HG02588 (cell line): ENCODE results near the gene CTSA.
"Not testable (repeated sequence)": the region's sequence is repeated elsewhere in the genome, so short reads cannot be mapped to it uniquely, and the experiment has no call there.

Experiments
- ATAC-seq: cut with Tn5 transposase; IDR thresholded peaks from one replicate; pipeline ENCODE4 v1.9.1; 2021; ENCODE audit warnings: mild to moderate bottlenecking, moderate library complexity; ENCODE audit not compliant: unreplicated experiment

CTSA gene

DNA sequence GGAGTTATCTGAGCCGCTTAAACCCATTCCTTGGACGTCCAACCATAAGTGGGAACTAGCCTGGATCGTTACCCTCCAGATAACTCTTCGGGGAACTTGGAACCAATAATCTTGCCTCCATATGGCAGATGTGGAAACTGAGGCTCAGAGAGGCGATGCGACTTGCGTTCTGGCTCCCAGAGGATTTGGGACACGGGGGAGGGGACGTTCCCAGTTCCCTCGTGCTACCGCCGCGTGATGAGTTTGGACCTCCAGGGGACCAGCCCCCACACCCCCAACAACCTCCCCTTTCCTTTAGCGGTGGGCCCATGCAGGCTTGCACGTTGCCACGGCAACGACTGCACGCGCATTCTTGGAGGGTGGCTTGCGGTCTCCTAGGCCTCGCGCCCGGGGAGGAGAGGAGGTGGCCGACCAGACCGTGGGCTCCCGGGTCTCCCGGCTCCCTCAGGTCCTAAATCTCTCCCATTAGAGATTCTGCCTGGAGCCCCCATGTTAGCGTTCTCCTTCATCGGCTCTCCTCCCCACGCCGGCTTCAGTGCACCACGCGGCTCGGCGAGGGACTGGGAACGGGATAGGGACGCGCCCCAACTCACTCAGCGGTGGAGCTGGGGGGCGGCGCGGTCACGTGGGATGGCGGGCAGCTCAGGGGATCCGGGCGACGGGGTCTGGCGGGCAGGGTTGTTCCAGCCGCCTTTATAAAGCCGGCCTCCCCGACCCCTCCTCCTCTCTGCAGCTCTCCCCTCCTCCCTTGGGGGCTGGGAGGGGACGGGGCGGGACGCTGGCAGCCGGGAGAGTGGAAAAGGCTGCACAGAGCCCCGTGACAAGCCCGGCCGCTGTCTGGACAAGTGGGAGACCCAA is 20.6 kb downstream of the CTSA start, which contains the start of gene PLTP:
PLTP (minus strand) TSS at position 670 of the 858 bp plus-strand sequence. CDS start 703 bp downstream, outside the sequence.
- no peak for ATAC-seq

DNA sequence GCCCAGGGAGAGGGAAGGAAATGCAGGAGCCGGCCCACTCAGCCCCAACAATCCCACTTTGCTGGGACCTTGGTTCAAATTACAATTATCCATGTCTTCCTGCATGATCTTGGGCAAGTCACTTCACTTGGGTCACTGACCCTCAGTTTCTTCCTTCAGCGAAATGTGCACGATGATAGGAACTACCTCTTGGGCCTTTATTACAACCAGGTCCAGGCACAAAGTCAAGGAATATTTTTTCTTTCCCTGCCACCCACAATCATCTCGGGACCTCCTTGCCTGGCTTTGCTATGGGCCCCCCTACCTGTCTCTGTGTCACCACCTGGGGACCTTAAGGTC is 21.2 kb downstream of the CTSA start:
- ATAC-seq = no peak

DNA sequence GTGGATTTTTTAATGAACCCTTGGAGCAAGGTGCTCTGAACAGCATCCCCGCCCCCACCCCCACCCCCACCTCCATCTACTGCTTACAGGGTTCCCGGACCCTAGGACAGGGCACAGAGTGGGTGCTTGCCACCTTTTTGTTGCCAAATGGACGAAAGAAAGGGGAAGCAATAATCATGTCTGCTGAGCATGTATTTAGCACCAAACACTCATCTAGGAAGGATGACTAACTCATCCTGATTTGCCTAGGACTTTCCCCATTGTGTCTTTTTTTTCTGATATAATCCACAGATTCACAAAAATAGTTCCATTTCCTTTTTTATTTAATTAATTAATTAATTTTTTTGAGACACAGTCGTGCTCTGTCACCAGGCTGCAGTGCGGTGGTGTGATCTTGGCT is 22.0 kb downstream of the CTSA start:
- no peak for ATAC-seq

DNA sequence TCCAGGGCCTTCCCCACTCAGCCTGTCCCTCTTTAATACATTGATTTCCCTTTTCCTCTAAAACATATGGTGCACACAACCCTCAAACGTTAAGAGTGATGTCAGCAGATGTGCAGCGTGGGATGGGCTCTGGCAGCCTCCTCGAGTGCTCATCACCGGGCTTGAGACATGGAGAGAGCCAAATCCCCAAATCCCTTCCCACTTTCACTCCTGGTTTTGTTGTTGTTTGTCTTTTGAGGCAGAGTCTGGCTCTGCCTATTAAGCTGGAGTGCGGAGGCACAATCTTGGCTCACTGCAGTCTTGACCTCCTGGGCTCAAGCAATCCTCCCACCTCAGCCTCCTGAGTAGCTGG is 26.6 kb downstream of the CTSA start:
- no peak for ATAC-seq

DNA sequence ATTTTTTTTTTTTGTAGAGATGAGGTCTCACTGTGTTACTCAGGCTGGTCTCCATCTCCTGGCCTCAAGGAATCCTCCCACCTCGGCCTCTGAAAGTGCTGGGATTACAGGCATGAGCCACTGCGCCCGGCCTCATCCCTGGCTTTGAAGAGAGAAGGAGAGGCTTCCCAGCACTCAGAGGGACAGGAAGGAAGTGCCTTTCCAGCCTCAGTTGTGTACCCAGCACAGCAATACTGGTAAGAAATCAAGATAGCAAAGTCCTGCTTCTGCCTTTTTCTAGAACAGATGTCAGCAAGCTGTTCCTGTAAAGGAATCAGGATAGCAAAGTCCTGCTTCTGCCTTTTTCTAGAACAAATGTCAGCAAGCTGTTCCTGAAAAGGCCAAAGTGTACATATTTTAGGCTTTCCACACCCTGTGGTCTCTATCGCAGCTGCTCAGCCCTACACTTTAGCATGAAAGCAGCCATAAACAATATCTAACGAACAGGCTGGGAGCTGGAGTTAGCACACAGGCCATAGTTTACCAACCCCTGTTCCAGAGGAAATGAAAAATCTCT is 27.1 kb downstream of the CTSA start:
- no peak for ATAC-seq

DNA sequence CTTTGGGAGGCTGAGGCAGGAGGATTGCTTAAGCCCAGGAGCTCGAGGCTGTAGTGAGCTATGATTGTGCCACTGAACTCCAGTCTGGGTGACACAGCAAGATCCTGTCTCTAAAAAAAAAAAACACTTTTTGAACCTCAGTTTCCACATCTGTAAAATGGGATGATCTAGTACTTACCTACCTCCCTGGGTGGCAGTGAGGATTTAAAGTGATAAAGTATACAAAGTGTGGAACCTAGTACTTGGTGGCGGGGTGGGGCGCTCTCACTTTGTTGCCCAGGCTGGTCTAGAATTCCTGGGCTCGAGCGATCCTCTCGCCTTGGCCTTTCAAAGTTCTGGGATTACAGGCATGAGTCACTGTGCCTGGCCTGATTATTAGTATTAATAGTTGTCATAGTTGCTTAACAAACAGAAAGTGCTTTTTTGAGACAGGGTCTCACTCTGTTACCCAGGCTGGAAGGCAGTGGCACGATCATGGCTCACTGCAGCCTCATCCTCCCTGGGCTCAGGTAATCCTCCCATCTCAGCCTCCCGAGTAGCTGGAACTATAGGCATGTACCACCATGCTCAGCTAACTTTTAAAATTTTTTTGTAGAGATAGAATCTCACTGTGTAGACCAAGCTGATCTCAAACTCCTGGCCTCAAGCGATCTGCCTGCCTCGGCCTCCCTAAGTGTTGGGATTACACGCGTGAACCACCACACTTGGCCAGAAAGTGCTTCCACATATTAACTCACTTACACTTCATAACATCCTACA is 27.8 kb downstream of the CTSA start:
- ATAC-seq = no peak

DNA sequence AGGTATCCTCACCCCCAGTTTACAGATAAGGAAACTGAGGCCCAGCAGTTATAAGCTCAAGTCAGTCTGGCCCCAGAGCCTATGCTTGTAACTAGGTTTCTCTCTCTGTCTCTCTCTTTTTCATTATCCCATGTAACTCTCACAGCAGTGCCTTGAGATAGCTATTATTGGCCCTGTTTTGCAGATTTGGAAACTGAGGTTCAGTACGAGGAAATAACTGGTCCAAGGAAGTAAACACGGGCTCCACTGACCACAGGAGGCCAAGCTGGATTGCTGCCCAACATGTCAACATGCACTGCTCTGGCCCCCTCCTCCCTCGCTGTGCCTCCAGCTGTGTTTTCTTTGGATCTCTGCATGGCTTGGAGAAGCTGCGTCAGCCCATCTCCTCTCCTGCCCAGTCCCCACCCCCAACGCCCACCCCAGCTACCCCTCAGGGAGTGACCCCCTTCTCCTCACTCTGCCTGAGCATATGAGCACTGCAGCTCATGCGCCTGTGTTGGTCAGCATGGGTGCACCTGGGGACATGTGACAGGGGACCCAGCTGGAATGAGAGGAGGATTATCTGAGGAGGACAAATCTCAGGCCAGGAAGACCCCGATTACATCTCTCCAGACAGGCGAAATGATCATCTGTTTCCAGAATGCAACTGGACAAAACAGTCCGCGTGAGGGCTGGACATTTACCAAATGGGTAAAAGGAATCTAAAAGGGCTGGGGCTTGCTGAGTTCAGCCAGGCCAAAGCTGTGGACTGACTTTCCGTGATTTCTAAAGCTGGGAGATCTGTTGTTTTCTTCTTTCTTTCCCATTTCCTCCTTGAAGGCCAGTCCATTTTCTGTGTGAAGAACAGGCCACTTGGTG is 28.6 kb downstream of the CTSA start:
- no peak for ATAC-seq

DNA sequence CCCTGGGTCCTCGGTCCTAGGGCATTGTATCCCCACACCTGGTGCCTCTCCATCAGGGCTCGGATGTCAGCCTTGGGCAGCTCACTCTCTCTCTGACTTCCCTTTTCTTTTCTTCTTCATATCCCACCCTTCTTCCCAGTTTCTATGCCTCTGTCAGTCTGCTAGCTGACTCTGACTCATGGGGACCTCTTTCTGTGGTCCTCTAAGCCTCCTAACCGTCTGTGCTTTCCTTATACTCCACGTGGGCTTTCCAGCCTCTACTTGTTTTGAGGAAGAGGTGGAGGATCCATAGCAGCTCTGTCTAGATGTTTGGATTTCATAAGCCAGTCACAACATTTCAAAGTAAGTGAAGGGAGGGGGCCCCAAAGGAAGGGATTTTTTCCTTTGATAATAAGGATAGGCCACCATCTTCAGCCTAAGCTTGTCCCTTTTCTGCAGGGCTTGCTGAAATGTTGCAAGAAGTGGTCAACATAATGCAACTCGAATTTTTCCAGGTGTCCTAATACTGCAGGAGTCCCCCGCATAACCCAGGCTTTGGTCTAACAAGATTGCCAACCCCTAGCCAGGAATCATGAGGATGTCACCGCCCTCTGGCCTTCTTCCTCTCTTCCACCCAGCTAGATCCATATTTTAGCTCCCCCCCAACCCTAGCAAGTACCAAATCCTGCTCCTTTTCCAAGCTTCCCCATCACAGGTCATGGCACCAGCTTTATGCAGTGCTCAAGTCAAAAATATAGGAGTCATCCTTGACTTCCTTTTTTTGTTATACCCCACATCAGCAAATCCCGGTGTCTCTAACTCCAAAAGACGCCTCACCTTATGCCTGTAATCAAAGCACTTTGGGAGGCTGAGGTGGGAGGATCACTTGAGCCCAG is 29.6 kb downstream of the CTSA start:
- no peak for ATAC-seq

DNA sequence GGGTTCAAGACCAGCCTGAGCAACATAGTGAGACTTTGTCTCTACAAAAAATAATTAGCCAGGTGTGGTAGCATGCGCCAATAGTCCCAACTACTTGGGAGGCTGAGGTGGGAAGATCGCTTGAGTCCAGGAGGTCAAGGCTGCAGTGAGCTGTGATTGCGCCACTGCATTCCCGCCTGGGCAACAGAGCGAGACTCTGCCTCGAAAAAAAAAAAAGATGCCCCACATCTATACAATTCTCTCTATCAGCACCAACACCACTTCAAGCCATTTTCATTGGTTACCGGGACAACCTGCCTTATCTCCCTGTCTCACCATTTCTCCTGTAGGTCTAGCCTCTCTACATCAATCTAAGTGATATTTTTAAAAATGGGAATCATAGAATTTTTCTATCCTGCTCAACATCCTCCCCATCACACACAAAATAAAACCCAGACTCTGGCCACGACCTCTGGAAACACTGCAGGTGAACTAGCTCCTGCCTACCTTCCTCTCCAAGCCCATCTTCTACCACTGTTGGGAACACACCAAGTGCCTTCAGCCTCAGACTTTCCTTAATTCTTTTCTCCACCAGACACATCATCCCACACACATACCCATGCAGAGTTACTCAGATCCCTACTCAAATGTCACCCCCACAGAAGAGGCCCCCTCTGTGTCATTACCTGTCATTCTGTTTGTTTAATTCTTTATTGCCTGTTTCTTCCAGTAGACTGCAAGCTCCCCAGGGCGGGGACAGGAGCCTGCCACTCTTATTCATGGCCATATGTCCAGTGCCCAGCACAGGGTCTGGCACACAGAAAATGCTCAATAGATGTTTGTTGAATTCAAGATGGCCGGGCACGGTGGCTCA is 30.4 kb downstream of the CTSA start:
- ATAC-seq = no peak

DNA sequence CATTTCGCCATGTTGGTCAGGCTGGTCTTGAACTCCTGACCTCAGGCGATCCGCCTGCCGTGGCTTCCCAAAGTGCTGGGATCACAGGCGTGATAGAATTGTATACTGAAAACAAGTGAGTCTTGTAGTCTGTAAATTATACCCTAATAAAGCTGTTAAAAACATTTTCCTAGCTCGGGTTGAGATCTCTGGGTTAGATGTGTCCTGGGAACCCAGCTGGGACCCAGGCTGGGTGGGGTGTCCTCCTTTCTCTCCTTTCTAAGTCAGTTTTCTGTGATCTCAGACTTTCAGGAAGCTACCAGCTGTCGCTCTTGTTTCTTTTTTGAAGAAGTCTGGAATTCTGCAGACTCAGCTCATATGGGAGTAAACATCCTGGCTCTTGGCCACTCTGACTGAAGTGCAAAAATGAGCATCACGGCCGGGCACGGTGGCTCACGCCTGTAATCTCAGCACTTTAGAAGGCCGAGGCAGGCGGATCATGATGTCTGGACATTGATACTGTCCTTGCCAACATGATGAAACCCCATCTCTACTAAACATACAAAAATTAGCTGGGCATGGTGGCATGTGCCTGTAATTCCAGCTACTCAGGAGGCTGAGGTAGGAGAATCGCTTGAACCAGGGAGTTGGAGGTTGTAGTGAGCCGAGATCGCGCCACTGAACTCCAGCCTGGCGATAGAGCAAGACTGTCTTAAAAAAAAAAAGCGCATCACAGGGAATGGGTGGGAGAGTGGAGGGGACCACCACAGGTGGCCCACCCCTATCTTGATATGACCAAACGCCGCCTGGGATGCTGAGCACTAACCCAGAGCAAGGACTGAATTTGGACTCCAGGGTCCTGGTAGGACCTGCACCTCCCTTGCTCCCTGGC is 33.5 kb downstream of the CTSA start:
- ATAC-seq = no peak

DNA sequence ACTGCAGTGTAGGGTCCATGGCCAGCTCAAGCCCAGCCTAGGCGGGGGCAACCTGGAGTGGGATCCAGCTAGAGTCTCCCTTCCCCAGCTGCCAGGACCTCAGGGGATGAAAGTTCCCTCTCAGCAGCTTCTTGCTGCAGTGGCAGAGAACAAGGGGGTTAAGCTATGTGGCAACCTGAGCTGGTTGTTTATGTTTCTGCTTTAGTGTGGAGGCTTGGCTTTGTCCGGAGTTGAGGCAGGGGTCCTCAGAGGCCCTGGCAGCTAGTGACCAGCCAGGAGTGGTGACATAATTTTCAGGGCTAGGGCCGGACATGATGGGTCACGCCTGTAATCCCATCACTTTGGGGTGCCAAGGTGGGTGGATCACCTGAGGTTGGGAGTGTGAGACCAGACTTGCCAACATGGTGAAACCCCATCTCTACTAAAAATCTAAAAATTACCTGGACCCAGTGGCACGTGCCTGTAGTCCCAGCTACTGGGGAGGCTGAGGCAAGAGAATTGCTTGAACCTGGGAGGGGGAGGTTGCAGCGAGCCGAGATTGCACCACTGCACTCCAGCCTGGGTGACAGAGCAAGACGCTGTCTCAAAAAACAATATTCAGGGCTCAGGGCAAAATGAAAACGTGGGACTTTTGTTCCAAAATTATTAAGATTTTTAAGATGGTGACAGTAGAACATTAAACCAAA is 34.8 kb downstream of the CTSA start:
- no peak for ATAC-seq

DNA sequence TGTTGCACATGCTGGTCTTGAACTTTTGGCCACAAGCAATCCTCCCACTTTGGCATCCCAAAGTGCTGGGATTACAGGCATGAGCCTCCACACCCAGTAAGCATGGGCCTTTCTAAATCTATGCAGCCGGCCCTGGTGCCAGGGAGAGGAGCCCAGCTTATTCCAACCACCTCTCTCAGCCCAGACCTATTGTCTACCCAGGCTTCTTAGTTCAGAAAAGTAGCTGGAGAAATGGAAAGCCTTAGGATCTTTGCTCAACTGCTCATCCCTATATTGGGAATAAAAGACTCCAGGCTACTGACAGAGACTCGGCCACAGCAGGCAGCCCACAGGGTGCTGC is 35.6 kb downstream of the CTSA start:
- no peak for ATAC-seq

DNA sequence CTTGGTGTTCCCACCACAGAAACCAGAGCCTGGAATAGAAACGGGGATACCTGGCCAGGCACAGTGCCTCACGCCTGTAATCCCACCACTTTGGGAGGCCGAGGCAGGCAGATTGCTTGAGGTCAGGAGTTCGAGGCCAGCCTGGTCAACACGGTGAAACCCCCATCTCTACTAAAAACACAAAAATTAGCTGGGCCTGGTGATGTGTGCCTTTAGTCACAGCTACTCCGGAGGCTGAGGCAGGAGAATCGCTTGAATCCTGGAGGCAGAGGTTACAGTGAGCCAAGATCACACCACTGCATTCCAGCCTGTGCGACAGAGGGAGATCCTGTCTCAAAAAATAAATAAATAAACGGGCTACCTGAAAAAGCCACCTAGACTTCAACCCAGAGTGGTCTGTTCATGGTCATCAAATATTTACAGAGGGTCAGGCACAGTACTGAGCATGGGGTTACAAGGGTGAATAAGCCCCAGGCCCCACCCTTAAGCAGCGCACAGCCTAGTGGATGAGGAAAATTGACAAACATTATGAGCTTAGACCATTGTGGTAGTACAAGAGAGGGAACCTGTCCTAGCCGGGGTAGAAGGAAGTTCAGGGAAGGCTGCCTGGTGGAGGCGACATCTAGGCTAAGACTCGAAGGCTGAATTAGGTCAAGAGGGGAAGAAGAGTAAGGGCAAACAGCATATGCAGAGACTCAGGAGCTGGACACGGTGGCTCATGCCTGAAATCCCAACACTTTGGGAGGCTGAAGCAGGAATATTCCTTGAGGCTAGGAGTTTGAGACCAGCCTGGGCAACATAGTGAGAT is 36.1 kb downstream of the CTSA start:
- ATAC-seq = no peak

DNA sequence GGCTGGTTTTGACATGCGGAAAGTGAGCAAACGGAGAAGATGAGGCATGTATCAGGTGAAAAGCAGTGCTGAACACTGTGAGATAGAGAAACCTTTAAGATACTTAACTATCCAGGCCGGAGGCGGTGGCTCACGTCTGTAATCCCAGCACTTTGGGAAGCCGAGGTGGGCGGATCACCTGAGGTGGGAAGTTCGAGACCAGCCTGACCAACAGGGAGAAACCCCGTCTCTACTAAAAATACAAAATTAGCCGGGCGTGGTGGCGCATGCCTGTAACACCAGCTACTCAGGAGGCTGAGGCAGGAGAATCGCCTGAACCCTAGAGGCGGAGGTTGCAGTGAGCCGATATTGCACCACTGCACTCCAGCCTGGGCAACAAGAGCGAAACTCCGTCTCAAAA is 40.5 kb downstream of the CTSA start:
- ATAC-seq = not testable (repeated sequence)

DNA sequence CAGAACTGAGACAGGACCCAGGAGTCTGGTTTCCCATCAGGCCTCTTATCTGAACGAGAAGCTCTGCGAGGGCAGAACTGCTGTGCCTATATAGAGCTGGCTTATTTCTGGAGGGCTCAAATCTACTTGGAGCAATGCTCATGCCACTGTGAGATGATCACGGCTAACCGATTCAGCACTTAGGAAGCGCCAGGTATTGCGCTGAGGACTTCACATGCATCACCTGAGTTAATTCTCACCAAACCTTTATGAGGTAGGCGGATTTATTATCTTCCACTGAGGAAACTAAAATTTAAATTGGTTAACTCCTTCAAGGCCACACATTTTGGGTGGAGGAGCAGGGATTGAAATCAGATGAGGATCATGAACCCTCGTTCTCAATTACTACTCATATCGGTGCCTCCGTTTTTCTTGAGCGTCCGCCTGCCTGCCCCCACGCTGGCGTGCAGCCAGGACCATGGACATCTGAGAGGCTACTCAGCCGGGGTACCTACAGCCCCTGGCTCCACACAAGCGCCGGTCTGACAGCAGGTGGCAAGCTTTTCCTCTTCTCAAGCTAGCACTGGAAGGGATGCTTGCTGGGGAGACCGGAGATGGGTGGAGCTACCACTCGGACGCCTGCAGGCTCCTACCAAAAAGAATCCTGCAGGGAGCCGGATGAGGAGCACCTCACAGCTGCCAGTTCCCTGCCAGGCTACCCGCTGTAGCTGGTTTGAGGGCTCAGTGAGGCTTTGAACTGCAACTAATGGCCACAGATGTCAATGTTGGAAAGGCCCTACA is 42.3 kb downstream of the CTSA start:
- ATAC-seq = no peak

DNA sequence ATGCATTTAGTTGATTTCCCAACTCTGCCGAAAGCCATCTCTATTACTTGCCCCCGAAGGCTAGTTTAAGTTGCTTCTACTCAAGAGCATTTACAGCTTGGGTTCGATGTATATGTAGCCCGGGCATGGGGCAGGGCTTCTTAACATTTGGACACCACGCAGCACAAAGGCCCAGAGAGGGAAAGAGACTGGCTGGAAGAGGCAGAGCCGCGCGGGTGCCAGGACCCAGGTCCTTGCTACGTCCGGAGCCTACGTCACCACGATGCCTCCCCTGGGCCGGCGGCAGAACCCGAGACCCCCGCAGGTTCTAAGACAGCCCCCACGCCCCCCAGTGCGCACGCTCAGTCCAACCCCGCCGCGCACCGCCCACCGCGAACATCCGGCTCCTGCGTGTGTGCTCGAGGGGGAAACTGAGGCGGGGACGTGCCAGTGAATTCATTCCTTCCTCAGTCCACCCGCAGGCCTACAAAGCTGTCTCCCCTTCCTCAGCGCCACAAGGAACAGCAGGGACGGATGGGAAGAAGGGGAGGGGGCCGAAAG is 43.0 kb downstream of the CTSA start:
- peak; percentile 12 for ATAC-seq
